ENCODE data around the gene STAT5B. TPM values are rescaled to one million over a fixed set of nuclear protein-coding genes. Genes with fewer than 3 reads are reported as not detected.
"Not testable (repeated sequence)": the region's sequence is repeated elsewhere in the genome, so short reads cannot be mapped to it uniquely, and the experiment has no call there.

STAT5B gene
- total RNA-seq, 6 experiments from 2014 or later = 16.8 to 22.5 (median 20.1) TPM

DNA sequence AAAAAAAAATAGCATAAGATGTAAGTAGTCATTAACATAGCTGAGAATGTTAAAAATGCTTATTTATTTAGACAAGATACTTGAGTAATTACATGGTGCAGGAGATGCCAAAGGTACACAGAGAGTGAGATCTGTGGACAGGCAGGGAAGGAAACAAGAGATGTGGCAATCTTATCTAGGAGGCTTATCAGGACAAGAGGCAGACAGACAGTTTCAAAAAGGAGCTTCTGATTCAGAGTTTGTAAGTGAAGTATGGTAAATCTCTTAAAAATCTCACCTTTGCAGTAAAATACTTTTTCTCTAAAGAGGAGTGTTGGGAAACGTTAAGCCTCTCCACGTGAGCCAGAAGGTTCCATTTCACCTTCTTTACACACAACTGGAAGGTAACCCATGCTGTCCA is 62.0 kb downstream of the STAT5B start:
- no peak for TF ChIP-seq CTCF (IDR thresholded peaks at IDR 0.05)
- Mint-ChIP-seq H3K27ac (no peak overlapping the region), H3K9me3 (no peaks in the 10 kb centered on the region), H3K27me3 (ENCODE audit: insufficient read depth) (no peaks in the 10 kb centered on the region; the same call in 1 of the 2 replicates), H3K36me3 (ENCODE audit: low read depth) (peaks cover 9% of the 10 kb centered on the region), H3K4me1 (ENCODE audit: low read depth) (no peaks in the 10 kb centered on the region), H3K4me3 (no peak overlapping the region)
- no peak for DNase-seq

DNA sequence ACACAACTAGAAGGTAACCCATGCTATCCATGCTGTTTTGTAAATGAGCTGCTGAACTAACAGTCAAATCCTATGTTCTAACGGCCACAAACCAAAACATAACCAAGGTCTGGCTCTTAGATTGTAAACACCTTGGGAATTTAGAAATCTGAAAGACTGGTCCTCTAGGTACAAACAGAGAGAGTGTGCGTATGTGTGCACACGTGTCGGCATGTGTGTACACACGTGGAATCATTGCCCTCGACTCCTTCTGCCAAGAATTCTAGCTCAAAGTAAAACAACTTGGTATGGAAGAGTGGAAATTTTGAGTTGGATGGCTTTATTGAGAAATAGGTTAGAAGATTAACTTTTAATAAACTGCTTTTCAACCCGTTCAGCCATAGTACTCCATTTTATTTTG is 63.8 kb downstream of the STAT5B start:
- DNase-seq = no peak
- Mint-ChIP-seq H3K9me3 (no peaks in the 10 kb centered on the region), H3K27ac (no peak overlapping the region), H3K4me1 (ENCODE audit: low read depth) (no peaks in the 10 kb centered on the region), H3K27me3 (ENCODE audit: insufficient read depth) (no peaks in the 10 kb centered on the region; the same call in 1 of the 2 replicates), H3K36me3 (ENCODE audit: low read depth) (peaks cover 12% of the 10 kb centered on the region), H3K4me3 (no peak overlapping the region)
- no peak for TF ChIP-seq CTCF (IDR thresholded peaks at IDR 0.05)

GRCh38 chr17:42211921-42212341 is 64.3 kb downstream of the STAT5B start:
- peaks cover 12% of the 10 kb centered on the region for H3K36me3 Mint-ChIP-seq (ENCODE audit: low read depth)
- DNase-seq; H3K27ac Mint-ChIP-seq; H3K4me1 Mint-ChIP-seq (ENCODE audit: low read depth); H3K4me3 Mint-ChIP-seq; H3K27me3 Mint-ChIP-seq (ENCODE audit: insufficient read depth); H3K9me3 Mint-ChIP-seq: not testable (repeated sequence)

DNA sequence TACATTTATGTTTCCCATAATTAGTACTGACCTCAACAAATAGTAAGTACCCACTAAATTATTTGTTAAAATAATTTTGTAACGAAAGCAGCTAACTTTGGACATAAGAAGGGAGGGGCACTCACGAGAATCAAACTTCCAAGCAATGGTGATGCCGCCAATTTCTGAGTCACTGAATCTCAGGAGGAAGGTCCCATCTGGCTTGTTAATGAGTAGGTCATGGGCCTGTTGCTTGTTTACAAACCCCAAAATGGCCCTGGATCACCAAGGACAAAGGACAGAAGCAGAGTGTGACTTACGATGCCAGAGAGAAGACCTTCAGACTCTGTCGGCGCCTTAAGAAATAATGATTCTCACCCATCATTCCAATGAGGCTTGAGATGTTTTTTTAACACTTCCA is 66.1 kb downstream of the STAT5B start:
- peaks cover 2% of the 10 kb centered on the region; the same call in 1 of the 2 replicates for H3K27me3 Mint-ChIP-seq (ENCODE audit: insufficient read depth)
- TF ChIP-seq CTCF (IDR thresholded peaks at IDR 0.05) = no peak
- no peak overlapping the region for H3K27ac Mint-ChIP-seq
- no peaks in the 10 kb centered on the region for H3K9me3 Mint-ChIP-seq
- H3K36me3 Mint-ChIP-seq (ENCODE audit: low read depth) = peaks cover 12% of the 10 kb centered on the region
- H3K4me3 Mint-ChIP-seq = no peak overlapping the region
- DNase-seq = no peak
- no peaks in the 10 kb centered on the region; the same call in 1 of the 2 replicates for H3K4me1 Mint-ChIP-seq (ENCODE audit: low read depth)

- not testable (repeated sequence) for DNase-seq; H3K4me1 Mint-ChIP-seq (ENCODE audit: low read depth); H3K27ac Mint-ChIP-seq; H3K27me3 Mint-ChIP-seq (ENCODE audit: insufficient read depth); H3K4me3 Mint-ChIP-seq; H3K9me3 Mint-ChIP-seq
- peaks cover 12% of the 10 kb centered on the region for H3K36me3 Mint-ChIP-seq (ENCODE audit: low read depth)
These were observed 70.0 kb downstream of the STAT5B start for GRCh38 chr17:42206153-42206612.

GRCh38 chr17:42203354-42203753 is 72.8 kb downstream of the STAT5B start:
- no peaks in the 10 kb centered on the region for H3K9me3 Mint-ChIP-seq
- no peak overlapping the region for H3K4me3 Mint-ChIP-seq
- peaks cover under 1% of the 10 kb centered on the region for H3K36me3 Mint-ChIP-seq (ENCODE audit: low read depth)
- peaks cover 2% of the 10 kb centered on the region; the same call in 1 of the 2 replicates for H3K27me3 Mint-ChIP-seq (ENCODE audit: insufficient read depth)
- no peak for DNase-seq
- no peaks in the 10 kb centered on the region; the same call in 1 of the 2 replicates for H3K4me1 Mint-ChIP-seq (ENCODE audit: low read depth)
- H3K27ac Mint-ChIP-seq = no peak overlapping the region
- no peak for TF ChIP-seq CTCF (IDR thresholded peaks at IDR 0.05)

DNA sequence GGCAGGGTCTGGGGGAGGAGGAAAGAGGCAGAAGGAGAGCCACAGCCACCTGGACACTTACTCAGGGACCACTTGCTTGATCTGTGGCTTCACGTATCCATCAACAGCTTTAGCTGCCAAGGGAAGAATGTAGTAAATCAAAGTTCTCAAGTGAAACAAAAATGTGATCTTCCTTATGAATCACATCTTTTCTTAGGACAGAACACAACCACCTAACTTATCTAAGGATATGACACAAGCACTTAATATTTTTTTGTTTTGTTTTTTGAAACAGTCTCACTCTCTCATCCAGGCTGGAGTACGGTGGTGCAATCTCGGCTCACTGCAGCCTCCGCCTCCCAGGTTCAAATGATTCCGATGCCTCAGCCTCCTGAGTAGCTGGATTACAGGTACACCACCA is 73.5 kb downstream of the STAT5B start:
- H3K9me3 Mint-ChIP-seq = no peaks in the 10 kb centered on the region
- no peak overlapping the region for H3K4me3 Mint-ChIP-seq
- DNase-seq = no peak
- H3K27me3 Mint-ChIP-seq (ENCODE audit: insufficient read depth) = peaks cover 2% of the 10 kb centered on the region; the same call in 1 of the 2 replicates
- TF ChIP-seq CTCF (IDR thresholded peaks at IDR 0.05) = no peak
- no peaks in the 10 kb centered on the region; the same call in 1 of the 2 replicates for H3K36me3 Mint-ChIP-seq (ENCODE audit: low read depth)
- H3K4me1 Mint-ChIP-seq (ENCODE audit: low read depth) = no peaks in the 10 kb centered on the region; the same call in 1 of the 2 replicates
- no peak overlapping the region for H3K27ac Mint-ChIP-seq

All from HFFc6 (cell line).